ENCODE data around the gene RSRP1.

DNA sequence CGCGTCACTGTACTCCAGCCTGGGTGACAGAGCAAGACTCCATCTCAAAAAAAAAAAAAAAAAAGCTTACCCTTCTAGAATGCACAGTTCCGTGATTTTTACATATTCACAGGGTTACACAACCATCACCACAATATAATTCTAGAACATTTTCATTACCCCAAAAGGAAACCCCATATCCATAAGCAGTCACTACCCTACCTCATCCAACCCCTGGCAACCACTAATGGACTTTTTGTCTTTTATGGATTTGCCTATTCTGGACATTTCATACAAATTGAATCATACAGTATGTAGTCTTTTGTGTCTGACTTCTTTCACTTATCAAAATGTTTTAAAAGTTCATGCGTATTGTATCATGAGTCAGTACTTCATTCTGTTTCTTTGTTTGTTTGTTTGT, 37.7 kb downstream of the RSRP1 start:
- TF ChIP-seq POLR2A (IDR thresholded peaks at IDR 0.05), result no peak
- TF ChIP-seq, protein P1, sequence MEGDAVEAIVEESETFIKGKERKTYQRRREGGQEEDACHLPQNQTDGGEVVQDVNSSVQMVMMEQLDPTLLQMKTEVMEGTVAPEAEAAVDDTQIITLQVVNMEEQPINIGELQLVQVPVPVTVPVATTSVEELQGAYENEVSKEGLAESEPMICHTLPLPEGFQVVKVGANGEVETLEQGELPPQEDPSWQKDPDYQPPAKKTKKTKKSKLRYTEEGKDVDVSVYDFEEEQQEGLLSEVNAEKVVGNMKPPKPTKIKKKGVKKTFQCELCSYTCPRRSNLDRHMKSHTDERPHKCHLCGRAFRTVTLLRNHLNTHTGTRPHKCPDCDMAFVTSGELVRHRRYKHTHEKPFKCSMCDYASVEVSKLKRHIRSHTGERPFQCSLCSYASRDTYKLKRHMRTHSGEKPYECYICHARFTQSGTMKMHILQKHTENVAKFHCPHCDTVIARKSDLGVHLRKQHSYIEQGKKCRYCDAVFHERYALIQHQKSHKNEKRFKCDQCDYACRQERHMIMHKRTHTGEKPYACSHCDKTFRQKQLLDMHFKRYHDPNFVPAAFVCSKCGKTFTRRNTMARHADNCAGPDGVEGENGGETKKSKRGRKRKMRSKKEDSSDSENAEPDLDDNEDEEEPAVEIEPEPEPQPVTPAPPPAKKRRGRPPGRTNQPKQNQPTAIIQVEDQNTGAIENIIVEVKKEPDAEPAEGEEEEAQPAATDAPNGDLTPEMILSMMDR (IDR thresholded peaks at IDR 0.05), result no peak

Data from lower leg skin (tissue), 3 donors.